CD4-positive, alpha-beta T cell treated with Interleukin-15 for 1 hour (primary cell): ENCODE results near the gene DPP6.
A peak's percentile ranks its signal among the peaks of the same experiment; 100 is the strongest.
"Not testable (repeated sequence)": the region's sequence is repeated elsewhere in the genome, so short reads cannot be mapped to it uniquely, and the experiment has no call there.

ENCODE experiments used
- DNase-seq: peaks from one replicate; pipeline ENCODE4 v3.0.0-alpha.2; 2020

The DPP6 gene

GRCh38 chr7:154919344-154920225 lies 867.4 kb downstream of the DPP6 start:
- DNase-seq, result no peak

GRCh38 chr7:154922472-154922871 lies 870.3 kb downstream of the DPP6 start:
- not testable (repeated sequence) for DNase-seq

- peak; percentile 75 for DNase-seq
Measured at GRCh38 chr7:154927624-154928125, 875.5 kb downstream of the DPP6 start.

GRCh38 chr7:154928136-154929005 lies 876.2 kb downstream of the DPP6 start:
- DNase-seq, result peak; percentile 48

GRCh38 chr7:154929006-154929726 lies 877.0 kb downstream of the DPP6 start:
- no peak for DNase-seq

GRCh38 chr7:154931906-154932305 lies 879.7 kb downstream of the DPP6 start:
- no peak for DNase-seq

GRCh38 chr7:154934353-154934952 lies 882.3 kb downstream of the DPP6 start:
- not testable (repeated sequence) for DNase-seq

GRCh38 chr7:154937837-154938236 lies 885.6 kb downstream of the DPP6 start:
- DNase-seq, result no peak

GRCh38 chr7:154942691-154943090 lies 890.5 kb downstream of the DPP6 start:
- no peak for DNase-seq
